Ovary (tissue), 3 donors: ENCODE data around the gene SLC25A2.

Experiments used
- POLR2A ChIP-seq: fragments of 450-650 bp; IDR thresholded peaks from one replicate; pipeline ENCODE4 v1.6.1; 2017; ENCODE audit warnings: antibody characterized with exemption, mild to moderate bottlenecking, moderate library complexity
- TF ChIP-seq, protein P1 (sequence below), 3 donors: fragments of 450-650 bp in 2 of 3; fragments of 200-600 bp in 1 of 3; IDR thresholded peaks; one replicate each; pipeline versions ENCODE4 v1.5.1 to v1.8.0; 2016 to 2022; ENCODE audit warnings: antibody characterized with exemption in 3 of 3, mild to moderate bottlenecking in 1 of 3
- donor health status: DM: no; HTN: no; CAD: no.

DNA sequence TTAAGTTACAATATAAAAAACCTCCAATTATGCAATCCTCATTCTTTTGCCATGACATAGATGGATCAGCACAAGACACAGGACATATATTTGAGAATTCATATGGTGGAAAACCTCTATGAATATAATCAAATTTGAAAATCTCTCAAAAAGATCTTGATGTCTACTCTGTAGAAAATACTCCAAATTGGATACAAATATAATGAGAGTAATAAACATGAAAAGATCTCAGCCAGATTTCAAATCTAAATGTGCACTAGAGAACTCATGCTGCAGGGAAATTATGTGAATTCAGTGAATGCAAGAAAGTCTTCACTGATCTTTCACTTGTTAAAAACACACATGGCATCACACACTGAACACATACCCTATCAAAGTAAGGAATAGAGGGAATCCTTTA lies 44.9 kb downstream of the SLC25A2 start:
- TF ChIP-seq, protein P1, sequence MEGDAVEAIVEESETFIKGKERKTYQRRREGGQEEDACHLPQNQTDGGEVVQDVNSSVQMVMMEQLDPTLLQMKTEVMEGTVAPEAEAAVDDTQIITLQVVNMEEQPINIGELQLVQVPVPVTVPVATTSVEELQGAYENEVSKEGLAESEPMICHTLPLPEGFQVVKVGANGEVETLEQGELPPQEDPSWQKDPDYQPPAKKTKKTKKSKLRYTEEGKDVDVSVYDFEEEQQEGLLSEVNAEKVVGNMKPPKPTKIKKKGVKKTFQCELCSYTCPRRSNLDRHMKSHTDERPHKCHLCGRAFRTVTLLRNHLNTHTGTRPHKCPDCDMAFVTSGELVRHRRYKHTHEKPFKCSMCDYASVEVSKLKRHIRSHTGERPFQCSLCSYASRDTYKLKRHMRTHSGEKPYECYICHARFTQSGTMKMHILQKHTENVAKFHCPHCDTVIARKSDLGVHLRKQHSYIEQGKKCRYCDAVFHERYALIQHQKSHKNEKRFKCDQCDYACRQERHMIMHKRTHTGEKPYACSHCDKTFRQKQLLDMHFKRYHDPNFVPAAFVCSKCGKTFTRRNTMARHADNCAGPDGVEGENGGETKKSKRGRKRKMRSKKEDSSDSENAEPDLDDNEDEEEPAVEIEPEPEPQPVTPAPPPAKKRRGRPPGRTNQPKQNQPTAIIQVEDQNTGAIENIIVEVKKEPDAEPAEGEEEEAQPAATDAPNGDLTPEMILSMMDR (IDR thresholded peaks at IDR 0.05): no peak
- TF ChIP-seq POLR2A: no peak
